BLaER1 (cell line): ENCODE measurements around the gene MSI2.

ENCODE experiments used
- H3K27ac ChIP-seq: shearing (Covaris generic); formaldehyde crosslinking; 2 replicates; pipeline ENCODE4 v1.8.1; 2022
- H3K27me3 ChIP-seq: shearing (Covaris generic); formaldehyde crosslinking; 2 replicates; pipeline ENCODE4 v1.8.1; 2022
- H3K36me3 ChIP-seq: shearing (Covaris generic); formaldehyde crosslinking; 2 replicates; pipeline ENCODE4 v1.8.1; 2022
- H3K4me1 ChIP-seq: shearing (Covaris generic); formaldehyde crosslinking; 2 replicates; pipeline ENCODE4 v1.8.1; 2022
- H3K4me2 ChIP-seq: shearing (Covaris generic); formaldehyde crosslinking; 2 replicates; pipeline ENCODE4 v1.8.1; 2022
- H3K4me3 ChIP-seq: shearing (Covaris generic); formaldehyde crosslinking; 2 replicates; pipeline ENCODE4 v1.8.1; 2022
- H3K9ac ChIP-seq: shearing (Covaris generic); formaldehyde crosslinking; 2 replicates; pipeline ENCODE4 v1.8.1; 2022
- H3K9me3 ChIP-seq: shearing (Covaris generic); formaldehyde crosslinking; 2 replicates; pipeline ENCODE4 v1.8.1; 2022
- H4K20me1 ChIP-seq: shearing (Covaris generic); formaldehyde crosslinking; 2 replicates; pipeline ENCODE4 v1.8.1; 2022
- Cebpa-rat ChIP-seq: shearing (Covaris generic); IDR thresholded peaks from 2 replicates; pipeline ENCODE4 v1.8.1; 2022

MSI2 gene

GRCh38 chr17:57394375-57394774 is 138.1 kb downstream of the MSI2 start:
- Histone ChIP-seq H3K27me3 (no peaks in the 10 kb centered on the region), H3K9ac (no peak overlapping the region), H3K36me3 (peaks cover 97% of the 10 kb centered on the region), H3K4me3 (no peak overlapping the region), H4K20me1 (peaks cover 100% of the 10 kb centered on the region), H3K27ac (no peak overlapping the region), H3K4me2 (no peak overlapping the region), H3K4me1 (no peaks in the 10 kb centered on the region), H3K9me3 (peaks cover 49% of the 10 kb centered on the region)
- TF ChIP-seq Cebpa-rat: no peak

- H3K27me3 ChIP-seq: no peaks in the 10 kb centered on the region
Measured at GRCh38 chr17:57395721-57396321, 139.5 kb downstream of the MSI2 start.

GRCh38 chr17:57396511-57396921 is 140.2 kb downstream of the MSI2 start:
- Histone ChIP-seq H3K27ac (no peak overlapping the region), H3K36me3 (peaks cover 97% of the 10 kb centered on the region), H3K4me2 (no peak overlapping the region), H3K9me3 (peaks cover 28% of the 10 kb centered on the region), H3K4me1 (peaks cover 11% of the 10 kb centered on the region; the same call in 1 of the 2 replicates), H3K9ac (no peak overlapping the region), H3K27me3 (no peaks in the 10 kb centered on the region), H4K20me1 (peaks cover 100% of the 10 kb centered on the region), H3K4me3 (no peak overlapping the region)
- no peak for TF ChIP-seq Cebpa-rat

More at GRCh38 chr17:57395721-57396321, 139.5 kb downstream of the MSI2 start:
- Histone ChIP-seq H3K4me3 (no peak overlapping the region), H3K9ac (no peak overlapping the region), H4K20me1 (peaks cover 100% of the 10 kb centered on the region), H3K36me3 (peaks cover 97% of the 10 kb centered on the region), H3K4me1 (peaks cover 4% of the 10 kb centered on the region; the same call in 1 of the 2 replicates), H3K9me3 (peaks cover 35% of the 10 kb centered on the region), H3K4me2 (no peak overlapping the region), H3K27ac (no peak overlapping the region)
- no peak for TF ChIP-seq Cebpa-rat

GRCh38 chr17:57397402-57397801 is 141.1 kb downstream of the MSI2 start:
- no peak for TF ChIP-seq Cebpa-rat
- peaks cover 97% of the 10 kb centered on the region for H3K36me3 ChIP-seq
- no peaks in the 10 kb centered on the region for H3K27me3 ChIP-seq

GRCh38 chr17:57399690-57400089 is 143.4 kb downstream of the MSI2 start:
- H3K27ac ChIP-seq: no peak overlapping the region; the same call in 1 of the 2 replicates

More at GRCh38 chr17:57397402-57397801, 141.1 kb downstream of the MSI2 start:
- H3K4me2 ChIP-seq: no peak overlapping the region
- no peak overlapping the region for H3K4me3 ChIP-seq
- peaks cover 19% of the 10 kb centered on the region for H3K9me3 ChIP-seq
- H3K27ac ChIP-seq: no peak overlapping the region
- no peak overlapping the region for H3K9ac ChIP-seq
- peaks cover 100% of the 10 kb centered on the region for H4K20me1 ChIP-seq
- peaks cover 20% of the 10 kb centered on the region for H3K4me1 ChIP-seq

GRCh38 chr17:57400648-57401047 is 144.3 kb downstream of the MSI2 start:
- Histone ChIP-seq H4K20me1 (peaks cover 100% of the 10 kb centered on the region), H3K27me3 (no peaks in the 10 kb centered on the region), H3K4me1 (peaks cover 52% of the 10 kb centered on the region), H3K4me2 (no peak overlapping the region), H3K4me3 (no peak overlapping the region), H3K27ac (no peak overlapping the region), H3K9me3 (no peaks in the 10 kb centered on the region), H3K36me3 (peaks cover 94% of the 10 kb centered on the region), H3K9ac (0 out of 2 replicates have a peak overlapping the region, but pooled peaks have one; percentile 5)
- TF ChIP-seq Cebpa-rat: no peak

More at GRCh38 chr17:57399690-57400089, 143.4 kb downstream of the MSI2 start:
- no peak overlapping the region for H3K4me2 ChIP-seq
- peaks cover 100% of the 10 kb centered on the region for H4K20me1 ChIP-seq
- no peak for TF ChIP-seq Cebpa-rat
- H3K9ac ChIP-seq: no peak overlapping the region
- no peak overlapping the region for H3K4me3 ChIP-seq
- peaks cover 97% of the 10 kb centered on the region for H3K36me3 ChIP-seq
- no peaks in the 10 kb centered on the region for H3K27me3 ChIP-seq
- no peaks in the 10 kb centered on the region for H3K9me3 ChIP-seq
- H3K4me1 ChIP-seq: peaks cover 43% of the 10 kb centered on the region

- Histone ChIP-seq H3K36me3 (peaks cover 95% of the 10 kb centered on the region), H3K4me1 (peaks cover 64% of the 10 kb centered on the region), H3K9me3 (no peaks in the 10 kb centered on the region), H4K20me1 (peaks cover 100% of the 10 kb centered on the region), H3K4me2 (peak overlapping the region; percentile 70; the same call in 1 of the 2 replicates), H3K27me3 (no peaks in the 10 kb centered on the region), H3K27ac (peak overlapping the region; percentile 35; the same call in 1 of the 2 replicates), H3K4me3 (no peak overlapping the region), H3K9ac (0 out of 2 replicates have a peak overlapping the region, but pooled peaks have one; percentile 7)
- TF ChIP-seq Cebpa-rat: no peak
Measured at GRCh38 chr17:57401556-57402488, 145.5 kb downstream of the MSI2 start.

GRCh38 chr17:57402681-57403180 is 146.4 kb downstream of the MSI2 start:
- peak overlapping the region; percentile 70; the same call in 1 of the 2 replicates for H3K4me2 ChIP-seq
- no peaks in the 10 kb centered on the region for H3K9me3 ChIP-seq
- no peak overlapping the region for H3K4me3 ChIP-seq
- no peak for TF ChIP-seq Cebpa-rat
- no peaks in the 10 kb centered on the region for H3K27me3 ChIP-seq
- H3K27ac ChIP-seq: 0 out of 2 replicates have a peak overlapping the region, but pooled peaks have one; percentile 2
- no peak overlapping the region for H3K9ac ChIP-seq
- peaks cover 73% of the 10 kb centered on the region for H3K4me1 ChIP-seq
- peaks cover 95% of the 10 kb centered on the region for H3K36me3 ChIP-seq
- peaks cover 100% of the 10 kb centered on the region for H4K20me1 ChIP-seq

GRCh38 chr17:57403236-57403635 is 146.9 kb downstream of the MSI2 start:
- Histone ChIP-seq H3K27me3 (no peaks in the 10 kb centered on the region), H3K4me3 (no peak overlapping the region), H3K36me3 (peaks cover 91% of the 10 kb centered on the region), H3K27ac (0 out of 2 replicates have a peak overlapping the region, but pooled peaks have one; percentile 2), H3K9me3 (no peaks in the 10 kb centered on the region), H3K4me2 (peak overlapping the region; percentile 70; the same call in 1 of the 2 replicates), H3K4me1 (peaks cover 78% of the 10 kb centered on the region), H4K20me1 (peaks cover 100% of the 10 kb centered on the region), H3K9ac (0 out of 2 replicates have a peak overlapping the region, but pooled peaks have one; percentile 1)
- TF ChIP-seq Cebpa-rat: no peak
